Measurements from ENCODE around the gene PI16.

The PI16 gene

DNA sequence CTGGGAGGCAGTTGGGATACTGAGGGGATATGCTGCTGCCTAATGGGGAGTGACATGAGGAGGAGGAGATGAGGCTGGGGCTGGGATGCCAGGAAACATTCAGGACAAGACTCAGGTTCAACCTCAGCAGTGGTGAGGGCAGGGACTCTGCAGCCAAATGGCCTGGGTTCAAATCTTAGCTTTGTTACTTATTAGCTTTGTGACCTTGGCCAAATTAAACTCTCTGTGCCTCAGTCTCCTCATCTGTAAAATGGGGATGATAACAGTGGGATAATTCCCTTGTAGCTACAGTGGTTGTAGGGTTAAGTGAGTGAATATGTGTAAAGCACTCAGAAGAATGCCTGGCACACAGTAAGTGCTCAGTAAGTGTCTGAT is 1.9 kb downstream of the PI16 start:
- no peak overlapping the region for H3K4me3 ChIP-seq (replicated peaks in 1 of 2; ENCODE audit: low read depth in 2 of 2, low read length in 2 of 2)
- no peak for TF ChIP-seq CTCF (IDR thresholded peaks at IDR 0.05; ENCODE audit: low read depth, low read length)
- no peak for DNase-seq (ENCODE audit: low read depth in 2 of 2)

- TF ChIP-seq CTCF (IDR thresholded peaks at IDR 0.05; ENCODE audit: low read depth, low read length), result no peak
- H3K4me3 ChIP-seq (replicated peaks in 1 of 2; ENCODE audit: low read depth in 2 of 2, low read length in 2 of 2), result no peak overlapping the region
- DNase-seq (ENCODE audit: low read depth in 2 of 2), result no peak
Observed at GRCh38 chr6:36957773-36958271, 3.3 kb downstream of the PI16 start.

- no peak for TF ChIP-seq CTCF (IDR thresholded peaks at IDR 0.05; ENCODE audit: low read depth, low read length)
- no peak for DNase-seq (ENCODE audit: low read depth in 2 of 2)
- H3K4me3 ChIP-seq (replicated peaks in 1 of 2; ENCODE audit: low read depth in 2 of 2, low read length in 2 of 2), result no peak overlapping the region
Observed at GRCh38 chr6:36958775-36959554, 4.4 kb downstream of the PI16 start.

DNA sequence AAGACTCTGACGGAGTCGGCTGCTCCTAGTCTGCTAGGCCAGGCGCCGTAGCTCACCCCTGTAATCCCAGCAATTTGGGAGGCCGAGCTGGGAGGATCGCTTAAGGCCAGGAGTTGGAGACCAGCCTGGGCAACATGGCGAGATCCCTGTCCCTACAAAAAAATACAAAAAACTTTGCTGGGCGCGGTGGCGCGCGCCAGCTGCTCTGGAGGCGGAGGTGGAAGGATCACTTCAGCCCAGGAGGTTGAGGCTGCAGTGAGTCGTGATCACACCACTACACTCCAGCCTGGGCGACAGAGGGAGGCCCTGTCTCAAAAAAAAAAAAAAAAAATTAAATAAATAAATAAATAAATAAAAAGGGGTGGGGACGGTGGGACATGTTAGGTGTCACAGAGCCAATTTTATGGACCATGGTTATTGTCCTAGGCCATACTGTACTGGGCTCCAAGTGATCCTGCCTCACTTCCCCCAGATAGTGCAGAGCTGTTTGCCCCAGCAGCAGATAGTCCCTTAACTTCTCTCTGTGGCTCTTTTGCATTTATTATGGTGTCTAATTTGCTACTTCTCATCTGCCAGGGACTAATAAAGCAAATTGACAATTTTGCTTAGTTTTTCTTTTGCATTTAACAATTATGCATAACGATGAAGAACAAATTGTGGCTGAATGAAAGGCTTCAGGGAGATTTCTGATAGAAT is 5.2 kb downstream of the PI16 start:
- no peak overlapping the region for H3K4me3 ChIP-seq (replicated peaks in 1 of 2; ENCODE audit: low read depth in 2 of 2, low read length in 2 of 2)
- no peak for TF ChIP-seq CTCF (IDR thresholded peaks at IDR 0.05; ENCODE audit: low read depth, low read length)
- DNase-seq (ENCODE audit: low read depth in 2 of 2), result no peak

- H3K4me3 ChIP-seq (replicated peaks in 1 of 2; ENCODE audit: low read depth in 2 of 2, low read length in 2 of 2), result no peak overlapping the region
- TF ChIP-seq CTCF (IDR thresholded peaks at IDR 0.05; ENCODE audit: low read depth, low read length), result no peak
- no peak for DNase-seq (ENCODE audit: low read depth in 2 of 2)
Observed at GRCh38 chr6:36961441-36962435, 7.2 kb downstream of the PI16 start.

GRCh38 chr6:36962874-36963273 is 8.3 kb downstream of the PI16 start:
- TF ChIP-seq CTCF (IDR thresholded peaks at IDR 0.05; ENCODE audit: low read depth, low read length), result no peak
- H3K4me3 ChIP-seq (replicated peaks in 1 of 2; ENCODE audit: low read depth in 2 of 2, low read length in 2 of 2), result no peak overlapping the region
- DNase-seq (ENCODE audit: low read depth in 2 of 2), result peak; percentile 56 to 80

Data from cardiac fibroblast (primary cell).